ENCODE results near the gene ATG14. TPM values are rescaled to one million over a fixed set of nuclear protein-coding genes. Genes with fewer than 3 reads are reported as not detected.
A peak's percentile ranks its signal among the peaks of the same experiment; 100 is the strongest.

Gene ATG14
- total and polyA plus RNA-seq, 2 experiments from 2014 or later, result 7.3 to 15.2 TPM

GRCh38 chr14:55440385-55440784, 28.8 kb upstream of the ATG14 start, which contains the start of gene TBPL2:
Gene TBPL2, minus strand, starts transcription at chr14:55440616. Its CDS starts 167 bp downstream, at chr14:55440449.
- H3K27me3 Mint-ChIP-seq (ENCODE audit: insufficient read depth, low read depth, poor library complexity), result no peaks in the 10 kb centered on the region
- no peaks in the 10 kb centered on the region for H3K4me1 ChIP-seq (ENCODE audit: insufficient read depth)
- no peaks in the 10 kb centered on the region for H3K36me3 Mint-ChIP-seq (ENCODE audit: low read depth)
- 0 out of 3 replicates have a peak, but pooled peaks cover 2% of the 10 kb centered on the region for H3K9me3 Mint-ChIP-seq
- peak within 1 kb of the TSS; percentile 76 for H3K4me2 ChIP-seq
- no peak within 1 kb of the TSS for H3K27ac ChIP-seq (ENCODE audit: low read depth)
- TF ChIP-seq NANOG (IDR thresholded peaks at IDR 0.05; ENCODE audit: borderline replicate concordance) (no peak), ZNF114 (CRISPR knock-in tag; IDR thresholded peaks at IDR 0.05) (0 out of 2 replicates have a peak, but pooled peaks have one; percentile 3), CTCF (conservative IDR thresholded peaks at IDR 0.05; ENCODE audit: low read depth in 2 of 2) (peak; percentile 61 to 85), REST (IDR thresholded peaks at IDR 0.05; ENCODE audit: unreplicated experiment) (no peak), JUNB (IDR thresholded peaks at IDR 0.05; ENCODE audit: unreplicated experiment) (no peak), STAT1 (IDR thresholded peaks at IDR 0.05; ENCODE audit: unreplicated experiment) (no peak)
- H3K27ac Mint-ChIP-seq, result no peak within 1 kb of the TSS
- peak within 1 kb of the TSS; percentile 92 for H2AFZ ChIP-seq
- peak; percentile 88 for DNase-seq (ENCODE audit: low spot score)
- H4K20me1 ChIP-seq (replicated peaks; ENCODE audit: insufficient read depth), result no peaks in the 10 kb centered on the region
- no peaks in the 10 kb centered on the region for H3F3A ChIP-seq (replicated peaks; ENCODE audit: low read depth)
- no peaks in the 10 kb centered on the region for H3K27me3 ChIP-seq (ENCODE audit: insufficient read depth)
- H3K4me1 Mint-ChIP-seq, result peaks cover 4% of the 10 kb centered on the region; the same call in 1 of the 3 replicates
- H3K79me2 ChIP-seq (replicated peaks; ENCODE audit: insufficient read depth), result no peaks in the 10 kb centered on the region
- H3K9me2 ChIP-seq (ENCODE audit: insufficient read depth), result no peaks in the 10 kb centered on the region
- ATAC-seq, result peak; percentile 96
- peak within 1 kb of the TSS; percentile 53 for H3K4me3 ChIP-seq
- peak within 1 kb of the TSS; percentile 7; the same call in 1 of the 3 replicates for H3K4me3 Mint-ChIP-seq
- no peaks in the 10 kb centered on the region for H3K36me3 ChIP-seq (ENCODE audit: insufficient read depth)

GRCh38 chr14:55438066-55438683, 26.5 kb upstream of the ATG14 start:
- Mint-ChIP-seq H3K27me3 (ENCODE audit: insufficient read depth, low read depth, poor library complexity) (no peaks in the 10 kb centered on the region), H3K27ac (0 out of 2 replicates have a peak overlapping the region, but pooled peaks have one; percentile 2), H3K4me3 (no peak overlapping the region), H3K9me3 (0 out of 3 replicates have a peak, but pooled peaks cover 2% of the 10 kb centered on the region), H3K4me1 (peaks cover 9% of the 10 kb centered on the region; the same call in 2 of the 3 replicates), H3K36me3 (ENCODE audit: low read depth) (no peaks in the 10 kb centered on the region)
- ATAC-seq, result peak; percentile 57
- Histone ChIP-seq H3K4me2 (no peak overlapping the region), H3K9me2 (ENCODE audit: insufficient read depth) (no peaks in the 10 kb centered on the region), H3K4me1 (ENCODE audit: insufficient read depth) (peaks cover 7% of the 10 kb centered on the region; the same call in 1 of the 2 replicates), H3K36me3 (ENCODE audit: insufficient read depth) (no peaks in the 10 kb centered on the region), H3K4me3 (no peak overlapping the region), H3K27ac (ENCODE audit: low read depth) (no peak overlapping the region), H3K79me2 (replicated peaks; ENCODE audit: insufficient read depth) (no peaks in the 10 kb centered on the region), H4K20me1 (replicated peaks; ENCODE audit: insufficient read depth) (no peaks in the 10 kb centered on the region), H2AFZ (no peak overlapping the region), H3F3A (replicated peaks; ENCODE audit: low read depth) (no peaks in the 10 kb centered on the region), H3K27me3 (ENCODE audit: insufficient read depth) (no peaks in the 10 kb centered on the region)
- TF ChIP-seq CTCF (conservative IDR thresholded peaks at IDR 0.05; ENCODE audit: low read depth in 2 of 2), result peak; percentile 73 to 75
- no peak for TF ChIP-seq EZH2phosphoT487 (IDR thresholded peaks at IDR 0.05; ENCODE audit: unreplicated experiment)
- DNase-seq (ENCODE audit: low spot score), result peak; percentile 80

Measured in GM23338 (cell line).